Tongue (tissue), 2 donors: ENCODE results near the gene RAPGEF4. TPM values are rescaled to one million over a fixed set of nuclear protein-coding genes. Genes with fewer than 3 reads are reported as not detected.
A peak's percentile ranks its signal among the peaks of the same experiment; 100 is the strongest.

Source experiments
- DNase-seq: peaks from one replicate; pipeline ENCODE4 v3.0.0-alpha.2; 2015
- total RNA-seq: library from RNA; depleted of rRNA; stranded (reverse); fragments of >200 nt; gene quantifications from one replicate; pipeline ENCODE4 v1.2.3, GENCODE V29; 2014

RAPGEF4 gene
- total RNA-seq, 1 donor from 2014 or later = 11.3 TPM

DNA sequence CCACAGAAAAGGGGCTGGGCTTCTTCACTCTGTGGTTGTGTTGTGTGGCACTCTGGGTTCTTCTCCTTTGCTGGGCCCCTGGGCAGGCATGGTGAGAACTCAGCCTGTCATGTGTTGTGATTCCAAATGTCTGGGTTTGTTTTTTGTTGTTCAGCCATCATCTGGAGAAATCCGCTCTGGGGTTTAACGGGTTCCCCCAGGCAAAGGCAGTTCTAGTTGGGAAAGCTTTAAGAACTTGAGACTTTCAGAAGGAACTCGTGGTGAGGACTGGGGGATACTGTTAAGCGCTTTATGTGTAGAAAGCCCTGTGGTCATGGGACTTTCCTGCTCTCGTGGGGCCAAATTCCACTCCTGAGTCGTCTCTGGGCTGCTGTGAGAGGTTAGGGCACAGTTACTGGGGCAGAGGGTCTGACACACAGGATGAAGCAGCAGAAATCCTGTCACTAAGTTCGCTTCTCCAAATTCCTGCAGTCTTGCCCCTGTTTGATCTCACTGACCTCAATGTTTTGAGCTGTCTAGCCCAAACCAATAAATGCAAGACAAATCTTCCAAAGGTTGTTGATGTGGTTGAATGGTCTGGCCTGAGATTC is 87.7 kb downstream of the RAPGEF4 start:
- DNase-seq = no peak

DNA sequence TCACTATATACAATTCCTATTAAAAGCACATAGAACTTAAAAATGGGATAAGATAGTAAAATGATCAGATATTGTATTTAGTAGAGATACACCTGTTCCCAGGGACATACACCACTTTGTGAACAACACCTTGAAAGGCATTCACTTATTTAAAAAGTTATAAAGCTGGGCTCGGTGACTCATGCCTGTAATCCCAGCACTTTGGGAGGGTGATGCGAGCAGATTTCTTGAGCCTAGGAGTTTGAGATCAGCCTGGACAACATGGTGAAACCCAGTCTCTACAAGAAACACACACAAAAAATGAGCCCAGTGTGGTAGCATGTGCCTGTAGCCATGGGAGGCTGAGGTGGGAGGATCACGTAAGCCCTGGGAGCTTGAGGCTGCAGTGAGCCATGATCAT is 90.9 kb downstream of the RAPGEF4 start:
- no peak for DNase-seq

DNA sequence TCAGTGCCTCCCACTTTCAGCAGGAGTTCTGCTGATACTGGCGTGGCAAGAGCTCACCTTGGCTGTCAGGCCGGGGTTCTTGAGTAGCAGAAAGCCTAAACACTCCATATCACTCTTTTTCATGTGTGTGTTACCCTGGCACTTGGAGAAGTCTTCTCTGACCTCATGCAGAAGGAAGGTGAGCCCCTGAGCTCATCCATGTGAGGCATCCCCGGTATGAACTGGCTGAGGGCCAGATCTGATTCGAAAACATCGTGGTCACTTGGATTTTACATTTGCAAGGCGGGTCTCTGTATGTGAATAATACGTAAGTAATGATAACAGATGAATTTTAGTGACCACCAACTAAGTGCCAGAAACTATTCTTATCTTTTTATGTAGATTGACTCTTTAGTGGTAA is 93.6 kb downstream of the RAPGEF4 start:
- DNase-seq = no peak

DNA sequence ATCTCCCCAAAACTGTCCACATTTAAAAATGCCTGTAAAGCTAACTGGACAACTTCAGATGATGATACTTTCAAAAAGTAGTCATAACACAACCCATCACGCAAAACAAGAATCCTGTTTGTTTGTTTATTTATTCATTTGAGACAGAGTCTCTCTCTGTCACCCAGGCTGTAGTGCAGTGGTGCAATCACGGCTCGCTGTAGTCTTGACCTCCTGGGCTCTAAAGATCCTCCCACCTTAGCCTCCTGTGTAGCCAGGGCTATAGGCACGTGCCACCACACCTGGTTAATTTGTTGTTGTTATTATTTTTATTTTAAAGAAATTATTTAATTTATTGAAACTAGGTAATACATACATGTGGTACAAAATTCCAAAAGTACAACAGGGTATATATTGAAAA is 94.8 kb downstream of the RAPGEF4 start:
- DNase-seq = no peak

DNA sequence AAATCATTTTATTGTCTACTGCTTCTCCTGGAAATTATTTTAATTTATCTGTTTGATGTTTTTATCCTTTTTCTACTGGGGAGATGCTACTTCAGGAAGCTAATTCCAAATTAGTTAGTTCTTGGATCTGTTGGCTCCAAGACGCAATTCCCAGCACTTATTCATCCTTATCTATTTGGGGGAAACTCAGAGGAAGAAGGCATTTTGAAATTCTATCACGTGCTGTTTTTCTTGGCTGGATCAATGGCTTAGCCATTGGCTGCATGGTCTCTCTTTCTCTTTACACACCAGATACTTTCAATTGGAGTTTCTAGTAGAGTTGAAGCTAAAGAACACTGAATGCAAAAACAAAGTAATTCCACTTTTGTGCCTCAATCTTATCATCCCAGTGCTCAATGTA is 98.3 kb downstream of the RAPGEF4 start:
- no peak for DNase-seq

DNA sequence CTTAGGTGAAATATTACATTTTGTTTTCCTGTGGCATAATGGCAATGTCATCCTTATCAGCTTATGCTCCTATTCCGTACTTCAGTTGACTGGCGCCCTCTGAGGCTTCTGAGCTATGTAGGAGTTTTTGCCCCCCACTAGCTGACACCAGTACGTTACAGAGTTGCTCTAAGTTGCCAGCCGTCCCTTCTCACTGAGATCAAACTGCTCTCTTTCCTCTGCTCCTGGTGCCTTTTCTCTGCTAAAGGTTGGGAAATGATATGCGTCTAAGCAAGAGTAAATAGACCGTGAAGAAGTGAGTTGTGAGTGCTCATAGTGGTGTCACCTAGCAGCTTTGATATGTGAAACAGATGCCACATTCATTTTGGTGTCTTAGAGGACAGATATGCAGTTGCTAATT is 99.2 kb downstream of the RAPGEF4 start:
- no peak for DNase-seq

DNA sequence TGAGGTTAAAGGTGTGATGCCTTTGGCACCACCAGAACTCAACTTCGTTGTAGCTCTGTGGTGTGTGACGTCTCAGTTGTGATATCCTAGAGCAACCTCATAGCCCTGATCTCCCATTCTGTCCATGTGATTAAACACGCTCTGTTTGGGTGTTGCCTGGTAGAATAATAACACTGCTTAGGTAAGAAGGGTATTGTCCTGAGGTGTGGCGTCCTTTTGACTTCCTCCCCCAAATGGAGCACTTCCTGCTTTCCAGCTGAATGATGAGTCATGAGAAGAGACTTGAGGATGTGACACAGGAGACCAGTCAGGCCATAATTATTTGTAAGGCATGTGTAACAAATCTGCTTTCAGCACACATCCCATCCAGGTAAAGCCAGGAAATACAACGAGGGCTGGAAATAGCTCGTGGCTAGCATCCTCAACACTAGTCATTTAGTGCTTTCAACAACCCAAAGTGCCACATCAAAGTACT is 100.7 kb downstream of the RAPGEF4 start:
- DNase-seq = no peak

DNA sequence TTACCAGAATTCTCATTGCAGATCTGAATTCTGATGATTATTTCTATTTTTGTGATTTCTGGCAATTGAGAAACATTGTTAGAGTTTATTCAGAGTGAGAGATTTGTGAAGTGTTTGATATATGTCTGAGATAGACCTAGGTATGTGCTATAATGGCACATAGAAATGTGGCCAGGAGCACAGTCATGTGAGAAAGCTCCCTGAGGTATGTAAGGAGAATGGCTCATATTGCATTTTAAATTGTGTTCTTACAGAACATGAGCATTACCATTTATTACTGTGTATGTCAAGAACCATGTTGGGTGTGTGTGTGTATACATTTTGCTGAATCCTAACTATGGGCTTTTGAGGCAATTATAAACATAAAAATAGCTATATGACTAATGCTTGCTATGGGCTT is 101.2 kb downstream of the RAPGEF4 start:
- DNase-seq = no peak

DNA sequence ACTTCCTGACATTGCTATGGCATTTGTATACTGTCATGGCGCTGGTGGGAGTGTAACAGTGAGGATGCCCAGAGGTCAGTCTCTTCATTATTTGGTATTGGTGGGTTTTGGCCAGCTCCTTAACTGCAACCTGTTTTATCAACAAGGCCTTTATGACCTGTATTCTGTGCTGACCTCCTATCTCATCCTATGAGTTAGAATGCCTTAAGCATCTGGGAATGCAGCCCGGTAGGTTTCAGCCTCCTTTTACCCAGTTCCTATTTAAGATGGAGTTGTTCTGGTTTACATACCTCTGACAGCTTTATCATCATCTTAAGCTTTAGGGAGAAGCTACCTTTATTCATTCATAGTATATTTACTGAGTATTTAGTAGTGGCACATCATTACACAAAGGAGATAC is 103.8 kb downstream of the RAPGEF4 start:
- DNase-seq = no peak

DNA sequence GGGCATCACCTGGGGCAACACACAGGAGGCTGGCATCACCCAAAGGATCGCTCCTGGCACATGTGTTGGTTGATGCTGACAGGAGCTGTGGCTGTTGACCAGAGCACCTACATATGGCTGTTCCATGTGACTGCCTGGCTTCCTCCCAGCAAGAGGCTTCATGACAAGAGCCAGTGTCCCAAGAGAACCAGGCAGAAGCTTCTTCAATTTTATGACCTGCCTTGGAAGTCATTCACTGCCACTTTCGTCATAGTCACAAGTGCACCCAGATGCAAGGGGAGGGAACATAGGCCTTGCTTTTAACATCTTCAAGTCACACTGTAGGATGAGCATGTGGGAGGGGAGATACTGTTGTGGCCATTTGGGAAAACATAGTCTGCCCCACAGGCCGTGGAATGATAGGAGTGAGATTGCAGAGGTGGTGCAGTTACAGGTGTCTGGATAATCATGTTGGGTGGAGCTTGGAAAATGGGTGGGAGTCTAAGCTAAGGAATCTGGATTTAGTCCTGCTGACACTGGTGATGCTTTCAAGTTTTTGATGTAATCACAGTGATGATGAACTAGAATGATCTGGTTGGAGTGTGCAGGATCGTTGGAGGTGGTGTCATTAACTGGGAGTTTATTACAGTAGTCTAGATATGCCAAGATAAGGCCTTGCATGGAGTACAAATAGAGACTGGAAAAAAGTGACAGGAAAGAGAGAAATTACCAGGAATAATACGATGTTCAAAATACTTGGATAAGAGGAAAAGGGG is 107.0 kb downstream of the RAPGEF4 start:
- no peak for DNase-seq

DNA sequence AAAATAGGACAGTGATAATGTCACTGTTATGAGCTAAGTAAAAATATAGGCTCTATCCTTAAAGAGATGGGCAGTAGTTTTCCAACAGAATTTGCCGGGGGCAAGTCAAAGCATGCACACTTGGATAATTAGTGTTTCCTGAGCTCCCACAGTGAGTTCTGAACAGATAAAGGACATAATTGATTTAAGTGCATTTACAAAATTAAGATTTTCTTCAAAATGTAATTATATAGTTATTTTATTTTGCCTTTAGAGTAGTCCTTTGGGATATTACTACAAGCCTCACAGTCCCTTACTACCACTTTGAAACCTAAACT is 107.6 kb downstream of the RAPGEF4 start:
- no peak for DNase-seq

DNA sequence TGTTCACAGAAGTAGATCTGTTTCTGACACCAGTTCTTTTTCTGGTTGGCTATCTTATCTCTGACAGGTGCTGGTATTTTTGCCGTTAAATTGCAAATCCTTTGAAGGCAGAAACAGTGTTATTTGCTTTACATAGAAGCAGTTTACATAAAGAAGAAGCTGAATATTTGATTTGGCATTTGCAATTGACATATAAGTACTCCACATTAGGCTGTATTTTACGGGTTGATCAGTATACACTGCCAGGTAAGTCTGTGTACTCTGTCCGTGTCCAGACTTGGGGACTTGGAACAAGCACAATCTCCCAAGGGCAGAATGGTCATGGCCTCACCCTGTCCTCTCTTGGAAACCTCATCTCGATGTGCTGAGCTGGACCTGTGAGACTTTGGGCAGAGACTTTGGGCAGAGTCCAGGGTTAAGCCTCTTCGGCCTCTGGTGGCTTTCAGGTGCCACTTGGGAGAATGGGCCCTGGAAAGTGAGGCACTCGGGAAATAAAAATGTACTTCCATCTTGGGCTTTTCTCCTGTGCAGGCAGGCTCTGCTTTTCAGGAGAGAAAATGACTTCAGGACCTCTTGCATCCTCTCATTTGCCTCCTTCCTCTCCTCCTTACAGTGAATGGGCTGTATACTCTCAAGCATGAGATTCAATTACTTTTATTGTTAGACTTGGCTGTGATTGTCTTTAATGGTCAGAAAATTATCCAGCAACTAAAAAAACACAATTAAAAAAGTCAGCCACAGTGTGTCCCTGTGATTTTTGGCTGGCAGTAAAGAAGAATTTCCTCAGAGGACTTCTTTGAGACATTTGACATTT is 108.5 kb downstream of the RAPGEF4 start:
- no peak for DNase-seq

DNA sequence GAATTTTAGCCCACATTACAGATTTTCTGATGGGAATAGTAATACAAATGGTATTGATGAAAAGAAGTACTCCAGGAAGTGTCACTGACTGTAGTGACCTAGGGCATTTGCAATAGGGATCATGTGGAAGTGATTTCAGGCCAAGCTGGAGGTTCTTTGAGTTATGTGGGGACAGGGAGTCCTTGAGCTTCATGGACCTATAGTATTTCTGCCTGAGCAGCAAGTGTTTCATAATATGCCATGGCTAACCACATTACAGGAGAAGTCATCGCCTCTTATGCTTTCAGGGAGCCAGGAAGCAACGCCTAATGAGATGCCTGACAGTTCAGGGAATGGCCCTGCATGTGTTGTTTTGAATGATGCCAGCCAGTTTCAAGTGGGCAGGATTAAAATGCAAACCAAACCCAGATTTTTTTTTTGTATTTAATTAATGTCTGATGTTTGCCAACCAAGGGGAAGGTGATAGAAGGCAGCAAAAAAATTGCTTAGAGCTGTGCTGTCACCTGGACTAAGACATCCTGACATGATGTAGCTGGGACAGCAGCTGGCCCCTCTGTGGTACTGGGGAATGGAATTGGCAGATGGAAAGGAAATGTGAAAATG is 109.5 kb downstream of the RAPGEF4 start:
- peak; percentile 47 for DNase-seq

DNA sequence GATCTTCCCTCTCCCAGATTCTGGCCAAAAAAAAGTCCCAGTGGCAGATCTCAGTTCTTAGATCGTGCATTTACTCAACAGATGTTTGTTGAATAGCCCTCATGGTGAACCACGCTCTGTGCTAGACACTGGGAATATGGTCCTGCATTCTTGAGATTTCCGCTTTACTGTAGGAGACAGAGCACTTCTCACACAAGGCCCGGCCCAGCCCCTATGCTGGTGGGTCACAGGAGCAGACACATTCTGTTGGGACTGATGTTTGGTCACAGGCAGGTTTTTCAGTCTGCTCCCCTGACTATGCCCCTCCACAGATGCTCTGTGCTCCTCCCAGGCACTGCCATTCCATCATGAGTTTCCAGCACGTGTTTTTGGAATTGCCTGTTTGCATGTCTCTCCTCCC is 110.9 kb downstream of the RAPGEF4 start:
- no peak for DNase-seq

DNA sequence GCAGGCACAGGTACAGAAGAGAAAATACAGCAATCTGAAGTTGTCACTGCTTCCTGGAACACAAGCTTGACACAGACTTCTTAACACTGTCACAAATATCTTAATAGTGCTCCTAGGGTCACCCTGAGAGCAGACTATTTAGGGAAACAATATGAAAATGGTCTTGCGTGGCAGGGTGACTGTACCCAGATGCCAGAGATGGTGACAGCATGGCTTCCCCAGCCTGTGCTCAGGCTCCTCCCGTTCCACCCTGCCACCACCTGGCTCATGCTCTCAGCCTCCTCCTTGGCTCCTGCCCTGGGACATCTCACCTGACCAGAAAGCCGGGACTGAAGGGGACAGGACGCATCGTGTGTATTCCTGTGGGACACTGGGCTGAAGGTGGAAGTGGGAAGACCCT is 111.5 kb downstream of the RAPGEF4 start:
- DNase-seq = no peak

DNA sequence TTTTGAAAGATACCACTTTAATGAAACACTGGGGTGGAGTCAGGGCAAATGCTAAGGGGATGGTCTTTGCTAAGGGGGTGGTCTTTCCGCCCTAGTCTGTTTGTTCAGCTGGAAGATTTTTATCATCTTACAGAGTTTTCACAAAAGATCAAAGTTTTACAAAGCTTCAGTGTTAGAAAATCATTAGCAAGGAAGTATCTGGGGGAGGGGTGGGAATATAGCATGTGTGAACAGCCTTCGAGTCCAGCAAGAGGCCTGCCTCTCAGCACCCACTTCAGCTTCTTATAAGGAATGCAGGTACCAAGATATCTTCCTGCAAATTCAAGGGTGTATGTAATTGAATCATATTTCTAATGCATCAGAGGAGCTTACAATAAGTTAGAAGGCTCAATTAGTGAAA is 112.9 kb downstream of the RAPGEF4 start:
- DNase-seq = no peak

DNA sequence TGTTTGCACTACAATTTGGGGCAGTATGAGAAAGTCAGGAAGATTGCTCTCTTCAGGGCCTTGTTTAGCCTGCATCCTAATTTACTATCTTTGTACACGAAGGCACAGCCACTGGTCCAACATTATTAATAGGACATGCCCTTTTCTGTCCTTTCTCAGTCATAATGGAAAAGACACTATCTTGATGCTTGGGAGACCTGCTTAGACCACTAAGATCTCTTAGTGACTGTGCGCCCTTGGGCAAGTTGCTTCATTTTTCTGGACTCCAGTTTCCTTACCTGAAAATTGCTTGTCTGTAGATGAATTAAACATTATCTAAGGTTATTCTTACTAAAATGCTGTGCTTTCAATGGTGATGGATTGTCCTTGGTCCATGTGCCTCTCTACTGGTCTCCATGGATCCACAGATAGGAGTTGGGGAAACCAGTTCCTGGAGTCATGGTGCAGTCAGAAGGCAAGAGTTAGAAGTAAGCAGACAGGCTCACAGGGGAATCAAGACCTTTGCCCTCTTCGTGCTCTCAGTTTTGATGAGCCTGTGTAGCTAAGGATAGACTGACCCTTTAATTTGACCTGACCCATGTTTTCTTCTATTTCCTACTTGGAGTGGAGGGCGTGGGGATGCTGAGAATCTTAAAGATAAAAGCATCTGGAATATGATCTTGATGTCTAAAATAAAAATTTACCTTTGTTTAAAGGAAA is 114.0 kb downstream of the RAPGEF4 start:
- DNase-seq = no peak

DNA sequence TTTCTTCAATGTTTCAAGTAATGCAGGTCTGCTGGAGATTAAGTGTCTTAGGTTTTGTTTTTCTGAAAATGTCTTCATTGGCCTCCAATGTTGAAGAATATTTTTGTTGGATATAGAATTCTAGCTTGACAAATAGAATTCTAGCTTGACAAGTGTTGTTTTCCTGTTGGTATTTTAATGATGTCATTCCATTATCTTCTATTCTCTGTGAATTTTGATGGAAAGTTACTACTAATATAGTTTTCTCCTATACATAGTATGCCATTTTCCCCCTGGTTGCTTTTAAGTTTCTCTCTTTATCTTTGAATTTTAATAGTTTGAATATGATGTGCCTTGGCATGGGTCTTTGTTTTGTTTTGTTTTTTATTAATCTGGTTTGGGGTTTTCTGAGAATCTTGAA is 119.9 kb downstream of the RAPGEF4 start:
- no peak for DNase-seq

DNA sequence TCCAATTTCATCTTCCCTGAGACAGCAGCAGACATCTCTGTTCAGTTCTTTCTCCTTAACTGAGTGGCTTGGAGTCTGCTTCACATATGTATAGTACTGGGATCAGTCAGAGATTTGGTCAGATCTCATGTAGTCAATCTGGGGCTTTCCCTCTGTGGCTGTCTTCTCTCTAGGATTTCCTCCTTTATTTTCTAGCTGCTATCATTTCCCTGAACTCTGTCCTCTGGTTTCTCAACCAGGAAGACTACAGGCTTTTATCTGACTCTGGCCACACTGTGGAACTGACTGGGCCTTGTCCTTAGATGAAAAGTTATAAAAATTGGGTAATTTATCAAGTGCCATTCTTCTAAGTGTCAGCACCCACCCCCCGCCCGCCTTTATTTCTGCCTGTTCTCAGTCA is 121.0 kb downstream of the RAPGEF4 start:
- no peak for DNase-seq

DNA sequence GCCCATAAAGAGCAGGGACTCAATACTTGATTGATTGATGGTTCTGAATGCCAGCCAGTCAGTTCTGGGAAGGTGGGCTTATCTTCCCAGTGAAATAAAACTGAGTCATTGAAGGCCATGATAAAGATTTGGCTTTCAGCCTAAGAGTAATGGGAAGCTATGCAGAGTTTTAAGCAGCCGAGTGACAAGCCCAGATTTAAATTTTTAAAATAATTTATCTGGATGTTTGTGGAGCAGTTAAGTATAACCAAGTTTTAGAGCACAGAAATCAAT is 122.8 kb downstream of the RAPGEF4 start:
- no peak for DNase-seq

DNA sequence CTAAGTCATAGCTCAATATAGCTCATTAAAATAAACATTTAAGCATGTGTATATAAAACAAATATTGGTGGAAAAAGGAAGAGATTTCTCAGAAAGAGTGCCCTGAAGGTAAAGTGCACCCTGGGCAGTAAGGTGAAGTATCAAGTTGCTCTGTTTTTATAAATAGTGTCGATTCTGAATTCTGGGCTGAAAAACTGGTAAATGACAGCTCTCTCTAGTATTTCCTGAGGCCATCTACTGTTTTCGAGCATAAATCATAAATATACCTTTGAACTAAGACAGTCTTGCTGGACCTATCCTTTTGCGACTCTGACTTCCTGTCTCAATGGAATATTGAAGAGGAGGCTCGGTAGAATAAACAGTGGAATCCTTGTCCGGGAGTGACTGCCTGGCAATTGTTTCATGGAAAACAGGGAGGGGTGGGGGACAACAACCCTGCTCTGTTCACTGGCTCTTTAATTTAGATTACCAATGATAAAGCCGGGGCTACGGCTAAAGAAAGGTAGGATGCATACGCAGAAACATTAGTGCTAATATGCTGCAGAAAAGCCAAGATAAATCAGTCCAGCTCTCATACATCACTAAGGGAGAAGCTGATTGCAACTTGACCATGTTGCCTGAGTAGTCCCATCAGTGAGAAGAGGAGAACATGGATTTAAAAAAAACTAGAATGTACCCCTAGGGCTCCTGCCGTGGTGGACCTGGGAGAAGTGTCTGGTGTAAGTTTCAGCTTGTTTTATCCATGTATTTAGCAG is 124.1 kb downstream of the RAPGEF4 start:
- no peak for DNase-seq

DNA sequence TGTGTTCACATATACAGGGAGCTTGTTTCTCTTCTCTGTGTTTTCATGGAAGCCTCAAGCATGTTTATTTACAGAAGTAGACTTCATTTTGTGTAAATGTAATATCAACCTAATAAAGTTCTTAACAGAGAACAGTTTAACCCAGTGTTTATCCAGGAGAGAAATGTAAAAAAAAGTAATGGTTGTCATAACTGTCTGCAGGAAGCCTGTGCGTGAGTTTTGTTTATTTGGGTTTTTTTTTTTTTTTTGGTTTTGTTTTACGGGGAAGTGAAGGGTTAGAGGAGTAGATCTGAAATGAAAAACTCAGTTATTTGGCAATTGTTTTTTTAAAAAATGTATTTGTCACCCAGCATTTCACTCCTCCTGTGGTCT is 124.7 kb downstream of the RAPGEF4 start:
- no peak for DNase-seq
